OCI-LY7 (cell line): Measurements from ENCODE around the gene ANKRD13D. TPM values are rescaled to one million over a fixed set of nuclear protein-coding genes. Genes with fewer than 3 reads are reported as not detected.
A peak's percentile ranks its signal among the peaks of the same experiment; 100 is the strongest.

Experiments used
- BruUV-seq: library from RNA; stranded (reverse); fragments of 400-500 nt; replicated peaks from 2 replicates; lab custom pipeline; 2021; lab: Mats Ljungman, UMichigan
- CTCF ChIA-PET: fragments of 300-600 bp; sonication (Branson Sonifier 250); formaldehyde crosslinking; loops from one replicate; lab custom pipeline; 2022; ENCODE audit warnings: antibody characterized with exemption; ENCODE audit not compliant: unreplicated experiment; lab: Charles Lee
- POLR2A ChIA-PET: fragments of 300-600 bp; sonication (Branson Sonifier 250); formaldehyde crosslinking; loops from one replicate; lab custom pipeline; 2022; ENCODE audit warnings: antibody characterized with exemption; lab: Charles Lee
- DNase-seq: peaks from one replicate; pipeline ENCODE4 v3.0.0-alpha.2; 2015; ENCODE audit warnings: low spot score
- H2AFZ ChIP-seq: fragments of 200-600 bp; sonication (generic), shearing (Covaris generic); 2 replicates; pipeline ENCODE4 v1.6.1; 2014; ENCODE audit warnings: mild to moderate bottlenecking, antibody characterized with exemption, low read length, moderate library complexity
- H3K27ac ChIP-seq: fragments of 200-600 bp; sonication (generic); 2 replicates; pipeline ENCODE4 v1.5.1; 2014; ENCODE audit warnings: mixed run types, low read depth, mild to moderate bottlenecking, moderate library complexity, low read length, inconsistent platforms; ENCODE audit not compliant: poor library complexity, severe bottlenecking
- H3K36me3 ChIP-seq: fragments of 200-600 bp; sonication (generic); 2 replicates; pipeline ENCODE4 v1.6.1; 2014; ENCODE audit warnings: mild to moderate bottlenecking, antibody characterized with exemption, low read length, moderate library complexity, mixed read lengths; ENCODE audit not compliant: insufficient read depth
- H3K4me1 ChIP-seq: fragments of 200-600 bp; sonication (generic); 2 replicates; pipeline ENCODE4 v1.5.1; 2014; ENCODE audit warnings: mild to moderate bottlenecking, low read length; ENCODE audit not compliant: insufficient read depth, poor library complexity, severe bottlenecking
- H3K4me2 ChIP-seq: fragments of 200-600 bp; sonication (generic); 2 replicates; pipeline ENCODE4 v1.6.1; 2014; ENCODE audit warnings: mild to moderate bottlenecking, low read length
- H3K4me3 ChIP-seq: fragments of 200-600 bp; sonication (generic); 2 replicates; pipeline ENCODE4 v1.5.1; 2014; ENCODE audit warnings: mild to moderate bottlenecking, low read depth, low read length; ENCODE audit not compliant: poor library complexity, severe bottlenecking
- H3K79me2 ChIP-seq: fragments of 200-600 bp; sonication (generic); 2 replicates; pipeline ENCODE4 v1.6.1; 2016; ENCODE audit warnings: low read depth, mild to moderate bottlenecking, low read length, moderate library complexity, mixed read lengths; ENCODE audit not compliant: insufficient read depth
- H3K9me2 ChIP-seq: fragments of 200-600 bp; sonication (generic); 2 replicates; pipeline ENCODE4 v1.6.1; 2016; ENCODE audit warnings: mild to moderate bottlenecking, low read length, mixed read lengths; ENCODE audit not compliant: insufficient read depth
- H3K9me3 ChIP-seq: fragments of 200-600 bp; sonication (generic); 2 replicates; pipeline ENCODE4 v1.6.1; 2014; ENCODE audit warnings: mild to moderate bottlenecking, mixed run types, low read length, mixed read lengths
- H4K20me1 ChIP-seq: fragments of 200-600 bp; sonication (generic); 2 replicates; pipeline ENCODE4 v1.6.1; 2014; ENCODE audit warnings: mild to moderate bottlenecking, antibody characterized with exemption, low read length, moderate library complexity, mixed read lengths; ENCODE audit not compliant: insufficient read depth
- CTCF ChIP-seq: fragments of 200-600 bp; sonication (generic); conservative IDR thresholded peaks from 2 replicates; pipeline ENCODE4 v1.5.1; 2014; ENCODE audit warnings: mild to moderate bottlenecking, antibody characterized with exemption, low read length, moderate library complexity, mixed read lengths
- EZH2phosphoT487 ChIP-seq: fragments of 200-600 bp; sonication (generic); IDR thresholded peaks from 2 replicates; pipeline ENCODE4 v1.6.1; 2018; ENCODE audit warnings: low read depth, borderline replicate concordance, mild to moderate bottlenecking, mixed run types, antibody characterized with exemption, low read length, moderate library complexity, mixed read lengths
- intact Hi-C: fragments of 100-400 bp; cut with micrococcal nuclease; formaldehyde crosslinking; loops from one replicate; pipeline ENCODE4 v1.10.0; 2022; ENCODE audit not compliant: unreplicated experiment
- total RNA-seq, 2 experiments: library from RNA; depleted of rRNA in 1 of 2; stranded (reverse); fragments of >200 nt in 1 of 2; shearing (Covaris generic) in 1 of 2; gene quantifications; 2 replicates each; pipeline ENCODE4 v1.2.3, GENCODE V29; 2014 to 2022

Gene ANKRD13D
- total RNA-seq, 2 experiments from 2014 or later: 119 to 136 TPM

GRCh38 chr11:67250059-67251043 is 38.8 kb upstream of the ANKRD13D start:
- CTCF ChIA-PET: no interaction called here
- no peak for DNase-seq
- H4K20me1 ChIP-seq: no peaks in the 10 kb centered on the region
- intact Hi-C loops: no loop called here
- no peak overlapping the region for H3K4me2 ChIP-seq
- TF ChIP-seq EZH2phosphoT487: no peak
- no peak for TF ChIP-seq CTCF
- H3K9me3 ChIP-seq: no peaks in the 10 kb centered on the region
- H3K4me1 ChIP-seq: no peaks in the 10 kb centered on the region
- no peaks in the 10 kb centered on the region for H3K79me2 ChIP-seq
- H2AFZ ChIP-seq: no peak overlapping the region
- no TSS peak for BruUV-seq
- no peak overlapping the region for H3K27ac ChIP-seq
- H3K36me3 ChIP-seq: peaks cover 99% of the 10 kb centered on the region
- no peak overlapping the region for H3K4me3 ChIP-seq
- POLR2A ChIA-PET: no interaction called here
- H3K9me2 ChIP-seq: no peaks in the 10 kb centered on the region

DNA sequence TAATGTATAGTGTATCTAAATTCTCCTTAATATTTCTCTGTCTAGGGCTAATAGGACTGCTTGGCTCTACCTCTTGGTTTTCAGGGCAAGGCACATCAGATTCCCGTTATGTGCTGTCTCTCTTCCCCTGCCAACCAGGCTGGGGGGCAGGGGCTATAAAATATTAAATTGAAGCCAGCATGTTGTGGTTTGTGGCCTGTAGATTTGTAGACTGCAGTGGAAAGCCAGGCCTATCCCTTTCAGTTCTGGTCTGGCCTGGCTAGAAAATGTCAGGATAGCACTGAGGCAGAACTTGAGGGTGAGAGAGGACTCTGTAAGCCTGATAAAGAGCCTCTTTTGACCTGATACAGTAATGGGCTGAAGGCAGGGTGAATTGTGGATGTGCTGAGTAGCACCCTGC is 37.3 kb upstream of the ANKRD13D start:
- Histone ChIP-seq H3K4me1 (no peaks in the 10 kb centered on the region), H4K20me1 (no peaks in the 10 kb centered on the region), H3K4me3 (no peak overlapping the region), H2AFZ (no peak overlapping the region), H3K27ac (no peak overlapping the region), H3K4me2 (no peak overlapping the region), H3K79me2 (no peaks in the 10 kb centered on the region), H3K9me3 (no peaks in the 10 kb centered on the region), H3K36me3 (peaks cover 99% of the 10 kb centered on the region), H3K9me2 (no peaks in the 10 kb centered on the region)
- CTCF ChIA-PET: no interaction called here
- BruUV-seq: no TSS peak
- no peak for DNase-seq
- intact Hi-C loops: no loop called here
- no peak for TF ChIP-seq EZH2phosphoT487
- no peak for TF ChIP-seq CTCF
- POLR2A ChIA-PET: no interaction called here

DNA sequence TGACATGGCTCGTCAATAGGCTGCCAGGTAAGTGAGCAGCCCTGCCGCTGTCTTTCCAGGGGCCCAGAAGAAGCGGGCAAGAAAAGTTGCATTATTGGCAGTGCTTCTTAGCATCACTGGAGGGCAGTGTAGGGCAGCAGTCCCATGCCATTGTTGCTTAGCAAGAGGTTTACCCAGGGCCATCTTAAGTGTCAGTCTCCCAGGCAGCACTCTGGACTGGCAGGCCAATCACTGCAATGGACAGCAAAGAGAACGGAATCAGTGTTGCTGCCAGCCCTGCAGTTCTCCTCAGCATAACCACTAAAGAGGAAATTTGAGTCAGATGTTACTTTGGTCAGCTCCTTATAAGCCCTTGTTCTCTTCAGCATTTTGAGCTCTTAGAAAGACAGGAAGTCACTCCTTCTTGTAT is 36.3 kb upstream of the ANKRD13D start:
- H3K79me2 ChIP-seq: no peaks in the 10 kb centered on the region
- no peaks in the 10 kb centered on the region for H3K4me1 ChIP-seq
- H3K4me3 ChIP-seq: no peak overlapping the region
- no peaks in the 10 kb centered on the region for H3K9me2 ChIP-seq
- no TSS peak for BruUV-seq
- POLR2A ChIA-PET: interaction anchor here (0.6 to 1.1 kb wide), 3 partner anchors 9 to 69 kb away, joined by 3 to 4 read pairs (median 3); no protein-coding TSS in a partner anchor
- DNase-seq: peak; percentile 59
- H3K4me2 ChIP-seq: no peak overlapping the region
- no peaks in the 10 kb centered on the region for H4K20me1 ChIP-seq
- H3K9me3 ChIP-seq: no peaks in the 10 kb centered on the region
- TF ChIP-seq EZH2phosphoT487 (no peak), CTCF (peak; percentile 72)
- intact Hi-C loops: no loop called here
- H3K36me3 ChIP-seq: peaks cover 95% of the 10 kb centered on the region
- CTCF ChIA-PET: interaction anchor here (1.1 kb wide), 1 partner anchor 13 kb away, joined by 4 read pairs; no protein-coding TSS in a partner anchor
- no peak overlapping the region for H2AFZ ChIP-seq
- no peak overlapping the region for H3K27ac ChIP-seq
